ENCODE results near the gene PPP1R12B.

Gene PPP1R12B

GRCh38 chr1:202348509-202349205 lies at the start of gene PPP1R12B:
Gene PPP1R12B, plus strand, starts transcription at chr1:202348699. Its CDS starts 153 bp downstream, at chr1:202348852.
- DNase-seq (ENCODE audit: low spot score): peak; percentile 99

GRCh38 chr1:202302166-202302565 lies 46.3 kb upstream of the PPP1R12B start:
- no peak for DNase-seq (ENCODE audit: low spot score)

- no peak for DNase-seq (ENCODE audit: low spot score)
Observed at GRCh38 chr1:202304375-202304774, 44.1 kb upstream of the PPP1R12B start.

GRCh38 chr1:202305168-202305567 lies 43.3 kb upstream of the PPP1R12B start:
- DNase-seq (ENCODE audit: low spot score): no peak

GRCh38 chr1:202306535-202307345 lies 41.8 kb upstream of the PPP1R12B start:
- DNase-seq (ENCODE audit: low spot score): no peak

- DNase-seq (ENCODE audit: low spot score): no peak
Observed at GRCh38 chr1:202310071-202310725, 38.3 kb upstream of the PPP1R12B start.

GRCh38 chr1:202310746-202311145 lies 37.8 kb upstream of the PPP1R12B start:
- no peak for DNase-seq (ENCODE audit: low spot score)

GRCh38 chr1:202311875-202312635 lies 36.4 kb upstream of the PPP1R12B start:
- DNase-seq (ENCODE audit: low spot score): no peak

- DNase-seq (ENCODE audit: low spot score): peak; percentile 71
Observed at GRCh38 chr1:202315576-202316168, 32.8 kb upstream of the PPP1R12B start.

- DNase-seq (ENCODE audit: low spot score): no peak
Observed at GRCh38 chr1:202316186-202316585, 32.3 kb upstream of the PPP1R12B start.

- no peak for DNase-seq (ENCODE audit: low spot score)
Observed at GRCh38 chr1:202317941-202318925, 30.3 kb upstream of the PPP1R12B start.

GRCh38 chr1:202319381-202320080 lies 29.0 kb upstream of the PPP1R12B start:
- DNase-seq (ENCODE audit: low spot score): no peak

- DNase-seq (ENCODE audit: low spot score): no peak
Observed at GRCh38 chr1:202320081-202320405, 28.5 kb upstream of the PPP1R12B start.

- no peak for DNase-seq (ENCODE audit: low spot score)
Observed at GRCh38 chr1:202323731-202324130, 24.8 kb upstream of the PPP1R12B start.

GRCh38 chr1:202324646-202325045 lies 23.9 kb upstream of the PPP1R12B start:
- no peak for DNase-seq (ENCODE audit: low spot score)

- DNase-seq (ENCODE audit: low spot score): no peak
Observed at GRCh38 chr1:202329891-202330290, 18.6 kb upstream of the PPP1R12B start.

GRCh38 chr1:202333861-202334260 lies 14.6 kb upstream of the PPP1R12B start:
- no peak for DNase-seq (ENCODE audit: low spot score)

GRCh38 chr1:202343652-202344349 lies 4.7 kb upstream of the PPP1R12B start:
- DNase-seq (ENCODE audit: low spot score): peak; percentile 76

GRCh38 chr1:202348005-202348508 lies 442 bp upstream of the PPP1R12B start:
- DNase-seq (ENCODE audit: low spot score): no peak
